ENCODE data around the gene GLRX5. TPM values are rescaled to one million over a fixed set of nuclear protein-coding genes. Genes with fewer than 3 reads are reported as not detected.

The GLRX5 gene
- total RNA-seq, result 100 to 1,000 TPM in 1 of 9 donors, 10 to 100 TPM in 8; 60.8 to 113 (median 78.5) TPM
- 10 to 100 TPM; 64.4 to 98.3 TPM for polyA plus RNA-seq
- long read RNA-seq, donor 1, transcript GLRX5-201 (2 exons, 1,564 nt), result major isoform, 184 of 191 reads
- long read RNA-seq, donor 1, partial matches to known transcripts, result 0 of 191 reads
- long read RNA-seq, donor 1, other reads (novel, unspliced or antisense), result 7 of 191 reads
- long read RNA-seq, donor 2, partial matches to known transcripts, result 0 of 7 reads
- long read RNA-seq, donor 2, other reads (novel, unspliced or antisense), result 5 of 7 reads
- long read RNA-seq, donor 3, transcript GLRX5-201 (2 exons, 1,564 nt), result major isoform, 153 of 160 reads
- long read RNA-seq, donor 3, partial matches to known transcripts, result 7 of 160 reads
- long read RNA-seq, donor 3, other reads (novel, unspliced or antisense), result 0 of 160 reads

DNA sequence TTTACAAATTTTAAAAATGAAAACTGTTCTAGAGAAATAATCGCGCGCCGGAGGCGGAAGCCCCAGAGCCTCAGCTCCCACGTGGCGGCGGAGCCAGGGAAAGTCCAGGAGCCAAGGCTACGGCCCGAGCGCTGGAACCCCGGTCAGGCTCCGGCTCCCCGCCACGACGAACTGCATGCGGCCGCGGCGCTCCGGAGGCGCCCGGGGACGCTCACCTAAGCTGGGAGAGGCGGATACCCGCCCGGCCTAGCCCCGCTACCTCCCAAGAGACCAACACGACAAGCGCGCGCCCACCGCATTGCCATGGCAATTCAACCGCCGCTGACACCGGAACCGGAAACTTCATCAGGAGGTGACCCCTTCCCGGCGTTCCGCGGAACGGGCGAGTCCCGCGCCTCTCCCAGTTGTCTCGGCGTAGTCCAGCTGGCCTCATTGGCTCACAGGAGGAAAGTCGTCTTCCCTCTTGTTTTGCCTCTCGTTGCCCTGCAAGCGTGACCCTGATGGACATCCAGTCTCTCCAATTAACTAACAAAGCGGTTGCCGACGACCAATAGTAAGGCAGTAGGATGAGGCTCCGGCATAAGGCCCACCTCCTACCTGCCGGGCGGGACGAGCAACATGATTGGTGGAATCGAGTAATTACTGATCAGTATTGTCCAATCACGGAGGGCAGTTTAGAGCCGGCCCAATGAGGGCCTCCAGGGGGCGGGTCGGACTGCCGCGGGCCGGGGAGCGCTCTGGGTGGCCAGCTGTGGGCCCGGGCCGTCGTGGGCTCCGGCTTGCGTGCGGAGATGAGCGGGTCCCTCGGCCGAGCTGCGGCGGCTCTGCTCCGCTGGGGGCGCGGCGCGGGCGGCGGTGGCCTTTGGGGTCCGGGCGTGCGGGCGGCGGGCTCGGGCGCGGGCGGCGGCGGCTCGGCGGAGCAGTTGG, at the start of gene GLRX5:
GLRX5 (plus strand) TSS at position 752 of the 927 bp plus-strand sequence; CDS start at position 792, 40 bp downstream.
- Histone ChIP-seq H3K36me3 (peaks cover 0 to 10% (median 0%) of the 10 kb centered on the region in 9 donors), H3K4me1 (peaks cover 8 to 79% (median 67%) of the 10 kb centered on the region in 12 donors), H3K9me3 (no peaks in the 10 kb centered on the region), H3K27me3 (no peaks in the 10 kb centered on the region), H3K4me3 (peak within 1 kb of the TSS; percentile 69 to 99 (median 90)), H3K27ac (peak within 1 kb of the TSS; percentile 72 to 89 (median 84))
- DNase-seq, result peak; percentile 98 to 99 (median 99)
- WGBS, 4 donors, result 0 to 1% (median 0%) methylated on average over 68 to 97 of the region's 97 CpGs
- ATAC-seq, result peak; percentile 95 to 98 (median 97)
- intact Hi-C loops (cut with DNase I), result loop anchor here in 4 of 10 donors (5.0 to 10.0 kb wide), 4 partner anchors 442 to 1422 kb away; partner anchors contain the start of genes ATG2B (in 2 of the 4), GSKIP (in 2 of the 4), AK7 (in 1 of the 4) and IFI27 (in 1 of the 4)
- TF ChIP-seq POLR2A (IDR thresholded peaks at IDR 0.05), result peak; percentile 64 to 65
- TF ChIP-seq, protein P1, sequence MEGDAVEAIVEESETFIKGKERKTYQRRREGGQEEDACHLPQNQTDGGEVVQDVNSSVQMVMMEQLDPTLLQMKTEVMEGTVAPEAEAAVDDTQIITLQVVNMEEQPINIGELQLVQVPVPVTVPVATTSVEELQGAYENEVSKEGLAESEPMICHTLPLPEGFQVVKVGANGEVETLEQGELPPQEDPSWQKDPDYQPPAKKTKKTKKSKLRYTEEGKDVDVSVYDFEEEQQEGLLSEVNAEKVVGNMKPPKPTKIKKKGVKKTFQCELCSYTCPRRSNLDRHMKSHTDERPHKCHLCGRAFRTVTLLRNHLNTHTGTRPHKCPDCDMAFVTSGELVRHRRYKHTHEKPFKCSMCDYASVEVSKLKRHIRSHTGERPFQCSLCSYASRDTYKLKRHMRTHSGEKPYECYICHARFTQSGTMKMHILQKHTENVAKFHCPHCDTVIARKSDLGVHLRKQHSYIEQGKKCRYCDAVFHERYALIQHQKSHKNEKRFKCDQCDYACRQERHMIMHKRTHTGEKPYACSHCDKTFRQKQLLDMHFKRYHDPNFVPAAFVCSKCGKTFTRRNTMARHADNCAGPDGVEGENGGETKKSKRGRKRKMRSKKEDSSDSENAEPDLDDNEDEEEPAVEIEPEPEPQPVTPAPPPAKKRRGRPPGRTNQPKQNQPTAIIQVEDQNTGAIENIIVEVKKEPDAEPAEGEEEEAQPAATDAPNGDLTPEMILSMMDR (IDR thresholded peaks at IDR 0.05), result peak in 8 of 12 donors; percentile 7 to 44 (median 13)

DNA sequence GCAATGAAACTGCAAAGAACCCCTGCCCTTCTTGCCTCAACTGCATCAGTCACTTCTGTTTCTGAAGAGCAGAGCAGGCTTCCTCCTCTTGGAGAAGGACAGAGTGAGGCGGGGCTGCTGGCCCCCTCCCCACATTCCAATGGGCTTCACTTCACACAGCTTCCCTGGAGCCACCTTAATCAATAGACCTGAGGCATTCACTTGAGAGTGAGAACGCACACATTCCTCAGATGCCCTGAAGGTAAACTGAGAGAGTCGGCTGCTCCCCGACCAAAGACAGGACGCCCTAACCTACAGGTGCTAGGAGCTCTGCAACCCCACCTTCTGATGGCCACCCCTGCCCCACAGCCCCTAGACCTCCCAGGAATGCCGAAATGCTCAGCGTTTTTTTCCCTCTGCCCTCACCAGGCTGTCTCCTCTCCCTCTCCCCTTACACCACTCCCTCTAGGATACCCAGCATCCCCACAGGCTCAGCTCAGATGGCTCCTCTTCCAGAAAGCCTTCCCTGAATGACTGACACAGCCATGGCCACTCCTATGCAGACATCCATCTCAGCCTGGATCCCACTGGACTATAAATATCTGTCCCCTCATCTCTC, 49.5 kb upstream of the GLRX5 start:
- H3K4me1 ChIP-seq, result peaks cover 9 to 72% (median 42%) of the 10 kb centered on the region in 12 donors
- no peak overlapping the region for H3K4me3 ChIP-seq
- TF ChIP-seq, protein P1 (IDR thresholded peaks at IDR 0.05), result no peak
- no peak for TF ChIP-seq POLR2A (IDR thresholded peaks at IDR 0.05)
- no peaks in the 10 kb centered on the region for H3K27me3 ChIP-seq
- DNase-seq (peak in 2 of 5 donors; percentile 8 to 33), ATAC-seq (no peak)
- 73 to 88% (median 79%) methylated on average over 7 of the region's 7 CpGs for WGBS, 4 donors
- H3K36me3 ChIP-seq, result peaks cover 0 to 8% (median 0%) of the 10 kb centered on the region in 9 donors
- no peak overlapping the region for H3K27ac ChIP-seq
- no peaks in the 10 kb centered on the region for H3K9me3 ChIP-seq
- intact Hi-C loops (cut with DNase I), result no loop called here

DNA sequence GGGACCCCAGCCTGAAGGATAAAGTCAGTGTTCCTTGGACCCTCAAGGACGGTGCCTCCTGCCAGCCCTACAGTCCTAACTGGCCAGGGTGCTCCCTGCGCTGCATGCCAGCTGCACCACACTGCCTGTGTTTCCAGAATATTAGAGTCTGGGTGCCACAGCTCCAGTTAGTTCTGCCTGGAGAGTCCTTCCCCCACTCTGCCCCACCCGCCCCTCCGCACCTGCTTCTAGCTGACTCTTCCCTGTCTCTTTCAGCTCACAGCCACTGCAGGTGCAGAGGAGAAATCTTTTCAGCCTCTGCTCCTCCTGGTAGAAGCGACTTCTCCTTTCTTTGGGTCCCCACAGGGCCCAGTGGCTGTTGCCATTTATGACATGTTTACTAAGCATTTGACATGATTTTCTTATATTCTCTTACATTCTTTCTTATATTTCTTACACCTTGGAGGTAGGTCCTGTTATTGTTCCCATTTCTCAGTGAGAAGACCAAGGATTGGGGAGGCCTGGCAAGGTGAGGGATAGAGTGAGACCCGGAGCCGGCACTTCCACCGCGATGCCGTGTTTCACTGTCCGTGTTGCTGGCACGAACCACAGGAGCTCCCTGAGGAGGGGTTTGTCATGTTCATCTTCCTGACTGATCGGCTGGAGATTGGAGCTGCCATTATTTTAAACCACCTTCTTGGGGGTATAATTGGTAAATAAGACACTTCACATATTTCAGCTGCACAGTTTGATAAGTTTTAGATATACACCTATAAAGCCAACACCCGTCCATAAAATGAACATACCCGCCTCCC, 47.8 kb upstream of the GLRX5 start:
- intact Hi-C loops (cut with DNase I), result no loop called here

More for the DNA sequence above, 47.8 kb upstream of the GLRX5 start:
- peaks cover 0 to 8% (median 0%) of the 10 kb centered on the region in 9 donors for H3K36me3 ChIP-seq
- DNase-seq (peak in 2 of 5 donors; percentile 17 to 21), ATAC-seq (no peak)
- H3K27me3 ChIP-seq, result no peaks in the 10 kb centered on the region
- WGBS, 4 donors, result 91 to 92% (median 92%) methylated on average over 15 of the region's 15 CpGs
- no peak overlapping the region for H3K27ac ChIP-seq
- TF ChIP-seq, protein P1 (IDR thresholded peaks at IDR 0.05), result no peak
- TF ChIP-seq POLR2A (IDR thresholded peaks at IDR 0.05), result no peak
- peaks cover 9 to 67% (median 43%) of the 10 kb centered on the region in 12 donors for H3K4me1 ChIP-seq
- H3K4me3 ChIP-seq, result no peak overlapping the region
- H3K9me3 ChIP-seq, result no peaks in the 10 kb centered on the region
